WTC11 (cell line): ENCODE data around the gene CCM2. TPM values are rescaled to one million over a fixed set of nuclear protein-coding genes. Genes with fewer than 3 reads are reported as not detected.

ENCODE experiments used
- ATAC-seq: fragments of 200-7000 bp; cut with Tn5 transposase; 2 replicates; pipeline ENCODE4 v1.10.0; 2021; ENCODE audit warnings: mild to moderate bottlenecking, moderate library complexity
- CTCF ChIA-PET: fragments of 300-600 bp; sonication (Branson Sonifier 250); formaldehyde crosslinking; loops from one replicate; lab custom pipeline; 2021; ENCODE audit warnings: antibody characterized with exemption; lab: Charles Lee
- POLR2A ChIA-PET: fragments of 350-600 bp; sonication (Branson Sonifier 250); formaldehyde crosslinking; loops from one replicate; lab custom pipeline; 2021; ENCODE audit warnings: antibody characterized with exemption; lab: Charles Lee
- DNase-seq: peaks from one replicate; pipeline ENCODE4 v3.0.0; 2021; ENCODE audit warnings: low spot score
- H3K27ac Mint-ChIP-seq: 2 replicates; pipeline ENCODE4 v1.8.0; 2021; ENCODE audit warnings: mixed read lengths
- H3K27me3 Mint-ChIP-seq: 2 replicates; pipeline ENCODE4 v1.8.0; 2021; ENCODE audit warnings: low read depth, mild to moderate bottlenecking, moderate library complexity, mixed read lengths
- H3K36me3 Mint-ChIP-seq: 2 replicates; pipeline ENCODE4 v1.8.0; 2021; ENCODE audit warnings: mixed read lengths
- H3K4me1 Mint-ChIP-seq: 2 replicates; pipeline ENCODE4 v1.8.0; 2022; ENCODE audit warnings: mixed read lengths
- H3K4me3 Mint-ChIP-seq: 2 replicates; pipeline ENCODE4 v1.8.0; 2021; ENCODE audit warnings: mild to moderate bottlenecking, moderate library complexity, mixed read lengths
- H3K9me3 Mint-ChIP-seq: 2 replicates; pipeline ENCODE4 v1.8.0; 2021; ENCODE audit warnings: mixed read lengths
- ATF1 ChIP-seq: sonication (generic); formaldehyde crosslinking; IDR thresholded peaks from 2 replicates; pipeline ENCODE4 v1.8.1; 2023; ENCODE audit warnings: mild to moderate bottlenecking, moderate library complexity, missing genetic modification reagents
- ELF4 ChIP-seq: sonication (generic); formaldehyde crosslinking; IDR thresholded peaks from 2 replicates; pipeline ENCODE4 v1.8.1; 2022; ENCODE audit warnings: low read depth, mild to moderate bottlenecking, moderate library complexity, missing genetic modification reagents
- SMAD4 ChIP-seq: sonication (generic); formaldehyde crosslinking; IDR thresholded peaks from 2 replicates; pipeline ENCODE4 v1.8.0; 2022; ENCODE audit warnings: mild to moderate bottlenecking, missing genetic modification reagents
- TP53 ChIP-seq: sonication (generic); formaldehyde crosslinking; IDR thresholded peaks from 2 replicates; pipeline ENCODE4 v1.8.1; 2023; ENCODE audit warnings: mild to moderate bottlenecking, missing genetic modification reagents
- ZNF121 ChIP-seq: sonication (generic); formaldehyde crosslinking; IDR thresholded peaks from 2 replicates; pipeline ENCODE4 v1.8.0; 2023; ENCODE audit warnings: missing genetic modification reagents
- ZNF232 ChIP-seq: sonication (generic); formaldehyde crosslinking; IDR thresholded peaks from 2 replicates; pipeline ENCODE4 v1.8.0; 2022; ENCODE audit warnings: mild to moderate bottlenecking, missing genetic modification reagents
- ZNF396 ChIP-seq: fragments of 250-450 bp; sonication (Bioruptor Pico); IDR thresholded peaks from 2 replicates; pipeline ENCODE4 v1.8.0; 2021; ENCODE audit warnings: mild to moderate bottlenecking, moderate library complexity, borderline replicate concordance
- ZNF671 ChIP-seq: fragments of 250-450 bp; sonication (Bioruptor Pico); IDR thresholded peaks from 2 replicates; pipeline ENCODE4 v1.8.0; 2021; ENCODE audit warnings: mild to moderate bottlenecking
- total RNA-seq: library from RNA; stranded (reverse); gene quantifications from 3 replicates; pipeline ENCODE4 v1.2.3, GENCODE V29; 2021
- TF ChIP-seq, protein P1 (sequence below): sonication (generic); formaldehyde crosslinking; IDR thresholded peaks from 2 replicates; pipeline ENCODE4 v1.8.0; 2022; ENCODE audit warnings: mild to moderate bottlenecking, missing genetic modification reagents
- TF ChIP-seq, protein P2 (sequence below): sonication (generic); formaldehyde crosslinking; IDR thresholded peaks from 2 replicates; pipeline ENCODE4 v1.8.0; 2022; ENCODE audit warnings: mild to moderate bottlenecking, missing genetic modification reagents
- TF ChIP-seq, protein P3 (sequence below): sonication (generic); formaldehyde crosslinking; IDR thresholded peaks from 2 replicates; pipeline ENCODE4 v1.8.0; 2022; ENCODE audit warnings: missing genetic modification reagents
- TF ChIP-seq, protein P4 (sequence below): fragments of 250-450 bp; sonication (Bioruptor Pico); IDR thresholded peaks from 2 replicates; pipeline ENCODE4 v1.8.0; 2021; ENCODE audit warnings: mild to moderate bottlenecking
- TF ChIP-seq, protein P5 (sequence below): fragments of 200-600 bp; IDR thresholded peaks from 2 replicates; pipeline ENCODE4 v1.8.0; 2022; ENCODE audit warnings: antibody characterized with exemption
- TF ChIP-seq, protein P6 (sequence below): fragments of 250-450 bp; sonication (Bioruptor Pico); conservative IDR thresholded peaks from 2 replicates; pipeline ENCODE4 v1.9.0; 2021; ENCODE audit warnings: mild to moderate bottlenecking
- TF ChIP-seq, protein P7 (sequence below): sonication (generic); formaldehyde crosslinking; IDR thresholded peaks from 2 replicates; pipeline ENCODE4 v1.8.0; 2022; ENCODE audit warnings: mild to moderate bottlenecking, missing genetic modification reagents
- TF ChIP-seq, protein P8 (sequence below): sonication (generic); formaldehyde crosslinking; IDR thresholded peaks from 2 replicates; pipeline ENCODE4 v1.8.0; 2023; ENCODE audit warnings: missing genetic modification reagents

CCM2 gene
- total RNA-seq, 1 experiment from 2014 or later, result 32.7 TPM

DNA sequence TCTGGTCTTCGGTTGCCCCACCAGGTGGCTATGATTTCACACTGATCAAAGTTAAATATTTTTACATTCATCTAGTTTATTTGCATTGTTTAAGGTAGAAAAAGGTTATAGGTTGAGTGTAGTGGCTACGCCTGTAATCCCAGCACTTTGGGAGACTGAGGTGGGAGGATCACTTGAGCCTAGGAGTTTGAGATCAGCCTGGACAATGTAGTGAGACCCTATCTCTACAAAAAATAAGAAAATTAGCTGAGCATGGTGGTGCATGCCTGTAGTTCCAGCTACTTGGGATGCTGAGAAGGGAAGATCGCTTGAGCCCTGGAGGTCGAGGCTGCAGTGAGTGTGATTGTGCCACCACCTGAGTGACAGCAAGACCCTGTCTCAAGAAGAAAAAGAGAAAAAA lies 3.8 kb downstream of the CCM2 start:
- H3K9me3 Mint-ChIP-seq, result no peaks in the 10 kb centered on the region
- H3K27ac Mint-ChIP-seq, result no peak overlapping the region
- DNase-seq, result no peak
- POLR2A ChIA-PET, result no interaction called here
- no peaks in the 10 kb centered on the region; the same call in 1 of the 2 replicates for H3K36me3 Mint-ChIP-seq
- ATAC-seq, result no peak
- TF ChIP-seq, protein P1, sequence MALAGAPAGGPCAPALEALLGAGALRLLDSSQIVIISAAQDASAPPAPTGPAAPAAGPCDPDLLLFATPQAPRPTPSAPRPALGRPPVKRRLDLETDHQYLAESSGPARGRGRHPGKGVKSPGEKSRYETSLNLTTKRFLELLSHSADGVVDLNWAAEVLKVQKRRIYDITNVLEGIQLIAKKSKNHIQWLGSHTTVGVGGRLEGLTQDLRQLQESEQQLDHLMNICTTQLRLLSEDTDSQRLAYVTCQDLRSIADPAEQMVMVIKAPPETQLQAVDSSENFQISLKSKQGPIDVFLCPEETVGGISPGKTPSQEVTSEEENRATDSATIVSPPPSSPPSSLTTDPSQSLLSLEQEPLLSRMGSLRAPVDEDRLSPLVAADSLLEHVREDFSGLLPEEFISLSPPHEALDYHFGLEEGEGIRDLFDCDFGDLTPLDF, result no peak
- peak; percentile 59; the same call in 1 of the 2 replicates for TF ChIP-seq ZNF121 (CRISPR knock-in tag)
- TF ChIP-seq, all 79 proteins: peak for 1
- Mint-ChIP-seq H3K4me3 (no peak overlapping the region), H3K4me1 (peaks cover 8% of the 10 kb centered on the region), H3K27me3 (no peaks in the 10 kb centered on the region)
- CTCF ChIA-PET, result no interaction called here

DNA sequence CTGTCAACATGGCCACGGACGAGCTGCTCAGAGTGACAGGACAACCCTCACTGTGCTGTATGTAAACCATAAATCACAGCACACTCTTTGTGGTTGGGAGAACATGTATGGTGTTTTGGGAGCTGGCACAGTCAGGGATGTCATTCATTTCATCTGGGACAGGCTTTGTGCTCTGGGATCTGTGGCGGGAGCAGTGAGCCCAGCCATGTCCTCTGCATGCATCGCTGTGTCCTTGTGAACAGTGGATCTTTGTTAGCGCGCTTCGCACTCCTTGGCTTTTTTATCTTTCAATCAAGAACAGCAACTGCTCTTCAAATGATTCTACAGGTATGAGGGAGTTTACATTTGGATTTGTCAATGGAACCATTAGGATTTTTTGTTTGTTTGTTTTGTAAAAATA lies 7.1 kb downstream of the CCM2 start:
- ChIA-PET POLR2A (interaction anchor here (1.1 kb wide), 1 partner anchor 14 kb away, joined by 4 read pairs; no protein-coding TSS in a partner anchor), CTCF (no interaction called here)
- H3K9me3 Mint-ChIP-seq, result no peaks in the 10 kb centered on the region
- no peaks in the 10 kb centered on the region for H3K27me3 Mint-ChIP-seq
- H3K4me1 Mint-ChIP-seq, result no peaks in the 10 kb centered on the region
- H3K4me3 Mint-ChIP-seq, result no peak overlapping the region
- no peaks in the 10 kb centered on the region; the same call in 1 of the 2 replicates for H3K36me3 Mint-ChIP-seq
- no peak for DNase-seq
- TF ChIP-seq, protein P2, sequence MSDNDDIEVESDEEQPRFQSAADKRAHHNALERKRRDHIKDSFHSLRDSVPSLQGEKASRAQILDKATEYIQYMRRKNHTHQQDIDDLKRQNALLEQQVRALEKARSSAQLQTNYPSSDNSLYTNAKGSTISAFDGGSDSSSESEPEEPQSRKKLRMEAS, result no peak
- TF ChIP-seq, protein P3, sequence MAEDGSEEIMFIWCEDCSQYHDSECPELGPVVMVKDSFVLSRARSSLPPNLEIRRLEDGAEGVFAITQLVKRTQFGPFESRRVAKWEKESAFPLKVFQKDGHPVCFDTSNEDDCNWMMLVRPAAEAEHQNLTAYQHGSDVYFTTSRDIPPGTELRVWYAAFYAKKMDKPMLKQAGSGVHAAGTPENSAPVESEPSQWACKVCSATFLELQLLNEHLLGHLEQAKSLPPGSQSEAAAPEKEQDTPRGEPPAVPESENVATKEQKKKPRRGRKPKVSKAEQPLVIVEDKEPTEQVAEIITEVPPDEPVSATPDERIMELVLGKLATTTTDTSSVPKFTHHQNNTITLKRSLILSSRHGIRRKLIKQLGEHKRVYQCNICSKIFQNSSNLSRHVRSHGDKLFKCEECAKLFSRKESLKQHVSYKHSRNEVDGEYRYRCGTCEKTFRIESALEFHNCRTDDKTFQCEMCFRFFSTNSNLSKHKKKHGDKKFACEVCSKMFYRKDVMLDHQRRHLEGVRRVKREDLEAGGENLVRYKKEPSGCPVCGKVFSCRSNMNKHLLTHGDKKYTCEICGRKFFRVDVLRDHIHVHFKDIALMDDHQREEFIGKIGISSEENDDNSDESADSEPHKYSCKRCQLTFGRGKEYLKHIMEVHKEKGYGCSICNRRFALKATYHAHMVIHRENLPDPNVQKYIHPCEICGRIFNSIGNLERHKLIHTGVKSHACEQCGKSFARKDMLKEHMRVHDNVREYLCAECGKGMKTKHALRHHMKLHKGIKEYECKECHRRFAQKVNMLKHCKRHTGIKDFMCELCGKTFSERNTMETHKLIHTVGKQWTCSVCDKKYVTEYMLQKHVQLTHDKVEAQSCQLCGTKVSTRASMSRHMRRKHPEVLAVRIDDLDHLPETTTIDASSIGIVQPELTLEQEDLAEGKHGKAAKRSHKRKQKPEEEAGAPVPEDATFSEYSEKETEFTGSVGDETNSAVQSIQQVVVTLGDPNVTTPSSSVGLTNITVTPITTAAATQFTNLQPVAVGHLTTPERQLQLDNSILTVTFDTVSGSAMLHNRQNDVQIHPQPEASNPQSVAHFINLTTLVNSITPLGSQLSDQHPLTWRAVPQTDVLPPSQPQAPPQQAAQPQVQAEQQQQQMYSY (CRISPR knock-in tag), result no peak
- TF ChIP-seq ATF1 (CRISPR knock-in tag) (no peak), TP53 (CRISPR knock-in tag) (no peak), SMAD4 (CRISPR knock-in tag) (no peak)
- TF ChIP-seq, protein P1, result no peak
- H3K27ac Mint-ChIP-seq, result peak overlapping the region; percentile 0; the same call in 1 of the 2 replicates
- ATAC-seq, result no peak

DNA sequence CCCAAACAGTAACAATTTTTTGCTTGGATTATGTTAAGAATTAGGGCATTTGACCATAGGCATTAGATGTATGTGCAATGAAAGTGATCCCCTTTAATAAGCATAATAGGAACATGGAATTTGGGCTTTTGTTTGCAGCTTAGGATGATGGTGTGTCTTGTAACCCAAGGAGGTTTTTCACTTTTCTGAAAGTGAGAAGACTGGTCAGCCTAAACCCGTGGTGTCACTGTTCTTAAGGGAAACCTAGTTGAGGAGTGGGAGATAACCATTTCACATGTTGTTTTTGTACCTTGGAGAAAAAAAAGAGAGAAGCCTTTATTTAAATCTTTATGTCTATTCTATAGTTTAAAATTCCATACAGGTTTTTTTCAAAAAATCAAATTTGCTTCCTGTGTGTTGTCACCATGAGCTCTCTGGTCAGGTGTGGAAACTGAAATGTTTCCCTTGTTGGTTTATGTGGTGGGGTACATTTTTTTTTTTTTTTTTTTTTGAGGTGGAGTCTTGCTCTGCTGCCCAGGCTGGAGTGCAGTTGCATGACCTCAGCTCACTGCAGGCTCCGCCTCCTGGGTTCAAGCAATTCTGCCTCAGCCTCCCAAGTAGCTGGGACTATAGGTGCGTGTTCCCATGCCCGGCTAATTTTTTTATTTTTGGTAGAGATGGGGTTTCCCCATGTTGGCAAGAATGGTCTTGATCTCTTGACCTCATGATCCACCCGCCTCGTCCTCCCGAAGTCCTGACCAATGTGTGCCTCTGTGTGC lies 7.7 kb downstream of the CCM2 start:
- DNase-seq (no peak), ATAC-seq (no peak)
- no peaks in the 10 kb centered on the region for H3K9me3 Mint-ChIP-seq
- no peaks in the 10 kb centered on the region; the same call in 1 of the 2 replicates for H3K36me3 Mint-ChIP-seq
- CTCF ChIA-PET, result no interaction called here
- no peak overlapping the region for H3K27ac Mint-ChIP-seq
- H3K27me3 Mint-ChIP-seq, result no peaks in the 10 kb centered on the region
- H3K4me3 Mint-ChIP-seq, result no peak overlapping the region
- no peaks in the 10 kb centered on the region for H3K4me1 Mint-ChIP-seq
- POLR2A ChIA-PET, result interaction anchor here (1.1 kb wide), 1 partner anchor 14 kb away, joined by 4 read pairs; no protein-coding TSS in a partner anchor
- TF ChIP-seq ZNF396 (CRISPR knock-in tag) (no peak), ELF4 (CRISPR knock-in tag) (no peak), ZNF232 (no peak), ZNF671 (CRISPR knock-in tag) (no peak)
- TF ChIP-seq, protein P4, sequence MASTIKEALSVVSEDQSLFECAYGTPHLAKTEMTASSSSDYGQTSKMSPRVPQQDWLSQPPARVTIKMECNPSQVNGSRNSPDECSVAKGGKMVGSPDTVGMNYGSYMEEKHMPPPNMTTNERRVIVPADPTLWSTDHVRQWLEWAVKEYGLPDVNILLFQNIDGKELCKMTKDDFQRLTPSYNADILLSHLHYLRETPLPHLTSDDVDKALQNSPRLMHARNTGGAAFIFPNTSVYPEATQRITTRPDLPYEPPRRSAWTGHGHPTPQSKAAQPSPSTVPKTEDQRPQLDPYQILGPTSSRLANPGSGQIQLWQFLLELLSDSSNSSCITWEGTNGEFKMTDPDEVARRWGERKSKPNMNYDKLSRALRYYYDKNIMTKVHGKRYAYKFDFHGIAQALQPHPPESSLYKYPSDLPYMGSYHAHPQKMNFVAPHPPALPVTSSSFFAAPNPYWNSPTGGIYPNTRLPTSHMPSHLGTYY, result no peak
- TF ChIP-seq, protein P5, sequence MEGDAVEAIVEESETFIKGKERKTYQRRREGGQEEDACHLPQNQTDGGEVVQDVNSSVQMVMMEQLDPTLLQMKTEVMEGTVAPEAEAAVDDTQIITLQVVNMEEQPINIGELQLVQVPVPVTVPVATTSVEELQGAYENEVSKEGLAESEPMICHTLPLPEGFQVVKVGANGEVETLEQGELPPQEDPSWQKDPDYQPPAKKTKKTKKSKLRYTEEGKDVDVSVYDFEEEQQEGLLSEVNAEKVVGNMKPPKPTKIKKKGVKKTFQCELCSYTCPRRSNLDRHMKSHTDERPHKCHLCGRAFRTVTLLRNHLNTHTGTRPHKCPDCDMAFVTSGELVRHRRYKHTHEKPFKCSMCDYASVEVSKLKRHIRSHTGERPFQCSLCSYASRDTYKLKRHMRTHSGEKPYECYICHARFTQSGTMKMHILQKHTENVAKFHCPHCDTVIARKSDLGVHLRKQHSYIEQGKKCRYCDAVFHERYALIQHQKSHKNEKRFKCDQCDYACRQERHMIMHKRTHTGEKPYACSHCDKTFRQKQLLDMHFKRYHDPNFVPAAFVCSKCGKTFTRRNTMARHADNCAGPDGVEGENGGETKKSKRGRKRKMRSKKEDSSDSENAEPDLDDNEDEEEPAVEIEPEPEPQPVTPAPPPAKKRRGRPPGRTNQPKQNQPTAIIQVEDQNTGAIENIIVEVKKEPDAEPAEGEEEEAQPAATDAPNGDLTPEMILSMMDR, result no peak
- TF ChIP-seq, protein P6, sequence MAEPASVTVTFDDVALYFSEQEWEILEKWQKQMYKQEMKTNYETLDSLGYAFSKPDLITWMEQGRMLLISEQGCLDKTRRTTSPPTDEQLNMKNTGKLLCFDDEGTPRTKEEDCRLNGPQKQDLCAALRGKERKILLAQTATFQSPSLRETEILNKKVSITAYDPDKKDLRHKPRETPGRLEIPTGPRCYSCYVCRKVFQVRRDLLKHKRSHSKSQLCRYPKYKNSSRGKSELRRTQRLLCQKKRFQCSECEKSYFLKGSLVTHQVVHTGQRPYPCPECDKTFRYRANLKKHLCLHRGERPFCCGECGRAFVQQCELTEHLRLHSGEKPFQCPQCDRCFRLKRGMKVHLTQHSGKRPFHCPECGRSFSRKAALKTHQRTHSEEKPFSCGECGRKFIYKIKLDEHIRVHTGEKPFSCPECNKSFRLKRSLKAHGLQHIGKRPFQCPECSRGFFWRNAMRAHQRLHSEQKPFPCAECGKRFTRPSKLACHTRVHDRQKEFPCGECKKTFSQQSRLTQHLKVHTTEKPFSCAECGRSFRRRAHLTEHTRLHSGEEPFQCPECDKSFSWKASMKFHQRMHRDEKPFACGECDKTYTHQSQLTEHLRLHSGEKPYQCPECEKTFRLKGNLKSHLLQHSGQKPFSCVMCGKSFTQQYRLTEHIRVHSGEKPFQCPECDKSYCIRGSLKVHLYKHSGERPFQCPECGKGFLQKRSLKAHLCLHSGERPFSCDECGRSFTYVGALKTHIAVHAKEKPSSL, result no peak
- TF ChIP-seq, protein P7, sequence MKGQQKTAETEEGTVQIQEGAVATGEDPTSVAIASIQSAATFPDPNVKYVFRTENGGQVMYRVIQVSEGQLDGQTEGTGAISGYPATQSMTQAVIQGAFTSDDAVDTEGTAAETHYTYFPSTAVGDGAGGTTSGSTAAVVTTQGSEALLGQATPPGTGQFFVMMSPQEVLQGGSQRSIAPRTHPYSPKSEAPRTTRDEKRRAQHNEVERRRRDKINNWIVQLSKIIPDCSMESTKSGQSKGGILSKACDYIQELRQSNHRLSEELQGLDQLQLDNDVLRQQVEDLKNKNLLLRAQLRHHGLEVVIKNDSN (CRISPR knock-in tag), result no peak
- TF ChIP-seq, protein P8, sequence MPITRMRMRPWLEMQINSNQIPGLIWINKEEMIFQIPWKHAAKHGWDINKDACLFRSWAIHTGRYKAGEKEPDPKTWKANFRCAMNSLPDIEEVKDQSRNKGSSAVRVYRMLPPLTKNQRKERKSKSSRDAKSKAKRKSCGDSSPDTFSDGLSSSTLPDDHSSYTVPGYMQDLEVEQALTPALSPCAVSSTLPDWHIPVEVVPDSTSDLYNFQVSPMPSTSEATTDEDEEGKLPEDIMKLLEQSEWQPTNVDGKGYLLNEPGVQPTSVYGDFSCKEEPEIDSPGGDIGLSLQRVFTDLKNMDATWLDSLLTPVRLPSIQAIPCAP (CRISPR knock-in tag), result no peak
